SW 1271 (cell line): Measurements from ENCODE around the gene KRTAP10-3.
"Not testable (repeated sequence)": the region's sequence is repeated elsewhere in the genome, so short reads cannot be mapped to it uniquely, and the experiment has no call there.

Experiments
- DNase-seq, 2 experiments: peaks; one replicate each; lab custom pipeline; 2025; lab: John Stamatoyannopoulos, UW

Gene KRTAP10-3

GRCh38 chr21:44558695-44559094 lies at the start of gene KRTAP10-3:
KRTAP10-3 (minus strand) TSS chr21:44558795; CDS start chr21:44558715, 80 bp downstream.
- DNase-seq: no peak

GRCh38 chr21:44606495-44606894 lies 47.9 kb upstream of the KRTAP10-3 start:
- DNase-seq: no peak

GRCh38 chr21:44603911-44604310 lies 45.3 kb upstream of the KRTAP10-3 start:
- no peak for DNase-seq

- DNase-seq: no peak
Measured at GRCh38 chr21:44603109-44603875, 44.7 kb upstream of the KRTAP10-3 start.

GRCh38 chr21:44602463-44602850 lies 43.9 kb upstream of the KRTAP10-3 start:
- no peak for DNase-seq

GRCh38 chr21:44601596-44602462 lies 43.2 kb upstream of the KRTAP10-3 start:
- DNase-seq: no peak

- not testable (repeated sequence) for DNase-seq
Measured at GRCh38 chr21:44601091-44601490, 42.5 kb upstream of the KRTAP10-3 start.

- DNase-seq: not testable (repeated sequence)
Measured at GRCh38 chr21:44600118-44600978, 41.8 kb upstream of the KRTAP10-3 start, which contains the start of gene KRTAP10-7. KRTAP10-7 (plus strand) TSS chr21:44600597; CDS start chr21:44600622, 25 bp downstream.

GRCh38 chr21:44599264-44600029 lies 40.9 kb upstream of the KRTAP10-3 start:
- DNase-seq: no peak

- DNase-seq: no peak
Measured at GRCh38 chr21:44598061-44598460, 39.5 kb upstream of the KRTAP10-3 start.

GRCh38 chr21:44596068-44596725 lies 37.6 kb upstream of the KRTAP10-3 start:
- DNase-seq: no peak

GRCh38 chr21:44595524-44595923 lies 36.9 kb upstream of the KRTAP10-3 start:
- no peak for DNase-seq

- no peak for DNase-seq
Measured at GRCh38 chr21:44594406-44594916, 35.9 kb upstream of the KRTAP10-3 start.

GRCh38 chr21:44593598-44594405 lies 35.2 kb upstream of the KRTAP10-3 start:
- no peak for DNase-seq

GRCh38 chr21:44592446-44593311 lies 34.1 kb upstream of the KRTAP10-3 start, which contains the start of gene KRTAP10-6:
KRTAP10-6 (minus strand) TSS chr21:44592505; CDS start chr21:44592484, 21 bp downstream.
- no peak for DNase-seq

- not testable (repeated sequence) for DNase-seq
Measured at GRCh38 chr21:44591801-44592130, 33.2 kb upstream of the KRTAP10-3 start.

- not testable (repeated sequence) for DNase-seq
Measured at GRCh38 chr21:44590897-44591800, 32.6 kb upstream of the KRTAP10-3 start.
